ENCODE data around the gene JMJD4.

Gene JMJD4

DNA sequence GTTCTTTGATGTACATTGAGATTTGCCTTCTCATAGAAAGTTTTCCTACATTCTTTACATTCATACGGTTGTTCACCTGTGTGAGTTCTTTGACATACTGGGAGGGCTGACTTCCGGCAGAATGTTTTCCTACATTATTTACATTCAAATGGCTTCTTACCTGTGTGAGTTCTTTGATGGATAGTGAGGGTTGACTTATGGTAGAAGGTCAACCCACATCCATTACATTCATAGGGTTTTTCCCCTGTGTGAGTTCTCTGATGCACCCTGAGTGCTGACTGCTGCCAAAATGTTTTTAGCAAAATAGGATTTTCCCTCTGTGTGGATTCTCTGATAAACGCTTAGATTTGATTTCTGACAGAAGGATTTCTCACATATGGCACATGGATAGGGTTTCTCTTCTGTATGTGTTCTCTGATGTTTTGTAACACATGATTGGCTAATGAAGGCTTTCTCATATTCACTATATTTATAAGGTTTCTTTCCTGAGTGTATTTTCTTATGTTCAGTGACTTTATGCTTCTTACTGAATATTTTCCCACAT is 37.7 kb downstream of the JMJD4 start:
- FAIRE-seq (no peak), DNase-seq (ENCODE audit: low spot score) (no peak)

DNA sequence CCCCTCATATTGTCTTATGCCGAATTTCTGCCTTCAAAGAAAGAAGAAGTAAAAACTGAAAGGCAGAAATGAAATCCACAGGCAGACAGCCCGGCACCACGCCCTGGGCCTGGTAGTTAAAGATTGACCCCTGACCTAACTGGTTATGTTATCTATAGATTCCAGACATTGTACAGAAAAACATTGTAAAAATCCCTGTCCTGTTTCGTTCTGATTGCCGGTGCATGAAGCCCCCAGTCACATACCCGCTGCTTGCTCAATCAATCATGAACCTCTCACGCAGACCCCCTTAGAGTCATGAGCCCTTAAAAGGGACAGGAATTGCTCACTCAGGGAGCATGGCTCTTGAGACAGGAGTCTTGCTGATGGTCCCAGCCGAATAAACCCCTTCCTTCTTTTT is 49.3 kb downstream of the JMJD4 start:
- DNase-seq (ENCODE audit: low spot score) (no peak), FAIRE-seq (no peak)

All from RCC 7860 (cell line).